Measurements from ENCODE around the gene C14orf180.

C14orf180 gene

GRCh38 chr14:104600141-104600643 is 20.6 kb downstream of the C14orf180 start:
- in situ Hi-C loops (cut with MboI; ENCODE audit: low pct_unique_long_range_greater_than_20kb, low sequenced_read_pairs) = no loop called here
- no peak for DNase-seq

- no peak for DNase-seq
- in situ Hi-C loops (cut with MboI; ENCODE audit: low pct_unique_long_range_greater_than_20kb, low sequenced_read_pairs) = no loop called here
Observed at GRCh38 chr14:104600805-104601204, 21.2 kb downstream of the C14orf180 start.

- DNase-seq = no peak
- in situ Hi-C loops (cut with MboI; ENCODE audit: low pct_unique_long_range_greater_than_20kb, low sequenced_read_pairs) = no loop called here
Observed at GRCh38 chr14:104601786-104602185, 22.2 kb downstream of the C14orf180 start.

GRCh38 chr14:104602315-104602932 is 22.9 kb downstream of the C14orf180 start:
- DNase-seq = no peak
- in situ Hi-C loops (cut with MboI; ENCODE audit: low pct_unique_long_range_greater_than_20kb, low sequenced_read_pairs) = no loop called here

- DNase-seq = no peak
- in situ Hi-C loops (cut with MboI; ENCODE audit: low pct_unique_long_range_greater_than_20kb, low sequenced_read_pairs) = no loop called here
Observed at GRCh38 chr14:104602933-104603325, 23.4 kb downstream of the C14orf180 start.

- no peak for DNase-seq
Observed at GRCh38 chr14:104603711-104604401, 24.3 kb downstream of the C14orf180 start.

GRCh38 chr14:104604458-104605449 is 25.2 kb downstream of the C14orf180 start, which contains the start of gene TMEM179:
TMEM179 (minus strand) TSS chr14:104604772; CDS start chr14:104604741, 31 bp downstream.
- DNase-seq = peak; percentile 14
- in situ Hi-C loops (cut with MboI; ENCODE audit: low pct_unique_long_range_greater_than_20kb, low sequenced_read_pairs) = no loop called here

More at GRCh38 chr14:104603711-104604401, 24.3 kb downstream of the C14orf180 start:
- in situ Hi-C loops (cut with MboI; ENCODE audit: low pct_unique_long_range_greater_than_20kb, low sequenced_read_pairs) = no loop called here

- no peak for DNase-seq
- in situ Hi-C loops (cut with MboI; ENCODE audit: low pct_unique_long_range_greater_than_20kb, low sequenced_read_pairs) = no loop called here
Observed at GRCh38 chr14:104609666-104610065, 30.1 kb downstream of the C14orf180 start.

- in situ Hi-C loops (cut with MboI; ENCODE audit: low pct_unique_long_range_greater_than_20kb, low sequenced_read_pairs) = no loop called here
Observed at GRCh38 chr14:104610749-104611310, 31.3 kb downstream of the C14orf180 start.

GRCh38 chr14:104611881-104612280 is 32.3 kb downstream of the C14orf180 start:
- in situ Hi-C loops (cut with MboI; ENCODE audit: low pct_unique_long_range_greater_than_20kb, low sequenced_read_pairs) = no loop called here

More at GRCh38 chr14:104610749-104611310, 31.3 kb downstream of the C14orf180 start:
- no peak for DNase-seq

GRCh38 chr14:104614126-104614812 is 34.7 kb downstream of the C14orf180 start:
- in situ Hi-C loops (cut with MboI; ENCODE audit: low pct_unique_long_range_greater_than_20kb, low sequenced_read_pairs) = no loop called here
- no peak for DNase-seq

More at GRCh38 chr14:104611881-104612280, 32.3 kb downstream of the C14orf180 start:
- DNase-seq = no peak

- in situ Hi-C loops (cut with MboI; ENCODE audit: low pct_unique_long_range_greater_than_20kb, low sequenced_read_pairs) = no loop called here
- DNase-seq = no peak
Observed at GRCh38 chr14:104624939-104625338, 45.4 kb downstream of the C14orf180 start.

GRCh38 chr14:104632781-104633180 is 53.2 kb downstream of the C14orf180 start:
- in situ Hi-C loops (cut with MboI; ENCODE audit: low pct_unique_long_range_greater_than_20kb, low sequenced_read_pairs) = no loop called here
- DNase-seq = no peak

GRCh38 chr14:104633276-104634137 is 53.9 kb downstream of the C14orf180 start:
- DNase-seq = no peak
- in situ Hi-C loops (cut with MboI; ENCODE audit: low pct_unique_long_range_greater_than_20kb, low sequenced_read_pairs) = no loop called here

GRCh38 chr14:104634138-104634760 is 54.7 kb downstream of the C14orf180 start:
- no peak for DNase-seq
- in situ Hi-C loops (cut with MboI; ENCODE audit: low pct_unique_long_range_greater_than_20kb, low sequenced_read_pairs) = no loop called here

- no peak for DNase-seq
- in situ Hi-C loops (cut with MboI; ENCODE audit: low pct_unique_long_range_greater_than_20kb, low sequenced_read_pairs) = no loop called here
Observed at GRCh38 chr14:104634886-104635570, 55.5 kb downstream of the C14orf180 start.

- DNase-seq = no peak
- in situ Hi-C loops (cut with MboI; ENCODE audit: low pct_unique_long_range_greater_than_20kb, low sequenced_read_pairs) = no loop called here
Observed at GRCh38 chr14:104635717-104636116, 56.2 kb downstream of the C14orf180 start.

Measured in KBM-7 (cell line).